ENCODE data around the gene CRTAP. TPM values are rescaled to one million over a fixed set of nuclear protein-coding genes. Genes with fewer than 3 reads are reported as not detected.
"Not testable (repeated sequence)": the region's sequence is repeated elsewhere in the genome, so short reads cannot be mapped to it uniquely, and the experiment has no call there.

The CRTAP gene
- 10 to 100 TPM; 27.1 to 86.1 (median 46.4) TPM for total RNA-seq
- polyA plus RNA-seq, result 10 to 100 TPM; 37.4 to 59.3 TPM
- 46.8 reads per million, percentile 70 among the genes with 10 or more reads in this experiment for total RNA-seq

DNA sequence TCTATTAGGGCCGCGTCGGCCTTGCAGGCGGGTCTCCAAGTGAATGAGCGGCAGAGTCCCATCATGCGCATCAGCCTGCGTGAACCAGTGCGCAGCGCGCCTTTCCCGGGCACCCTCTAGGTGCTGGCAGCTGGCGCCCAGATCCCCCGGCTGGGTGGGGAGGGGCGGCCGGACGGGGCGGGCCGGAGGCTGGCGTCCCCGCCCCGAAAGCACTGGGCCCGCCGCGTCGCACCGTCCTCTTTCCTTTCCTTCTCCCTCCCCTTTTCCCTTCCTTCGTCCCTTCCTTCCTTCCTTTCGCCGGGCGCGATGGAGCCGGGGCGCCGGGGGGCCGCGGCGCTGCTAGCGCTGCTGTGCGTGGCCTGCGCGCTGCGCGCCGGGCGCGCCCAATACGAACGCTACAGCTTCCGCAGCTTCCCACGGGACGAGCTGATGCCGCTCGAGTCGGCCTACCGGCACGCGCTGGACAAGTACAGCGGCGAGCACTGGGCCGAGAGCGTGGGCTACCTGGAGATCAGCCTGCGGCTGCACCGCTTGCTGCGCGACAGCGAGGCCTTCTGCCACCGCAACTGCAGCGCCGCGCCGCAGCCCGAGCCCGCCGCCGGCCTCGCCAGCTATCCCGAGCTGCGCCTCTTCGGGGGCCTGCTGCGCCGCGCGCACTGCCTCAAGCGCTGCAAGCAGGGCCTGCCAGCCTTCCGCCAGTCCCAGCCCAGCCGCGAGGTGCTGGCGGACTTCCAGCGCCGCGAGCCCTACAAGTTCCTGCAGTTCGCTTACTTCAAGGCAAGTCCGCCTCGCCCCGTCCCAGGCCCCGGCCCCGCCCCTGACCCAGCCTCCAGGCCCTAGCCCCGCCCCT is at the start of gene CRTAP:
CRTAP (plus strand) TSS at position 243 of the 850 bp plus-strand sequence; CDS start at position 307, 64 bp downstream.
- POLR2A ChIA-PET, result interaction anchor here (0.5 to 1.3 kb wide), 6 partner anchors 18 to 684 kb away, joined by 3 to 5 read pairs (median 4); partner anchors contain the start of gene PDCD6IP

GRCh38 chr3:33064929-33065328 is 48.9 kb upstream of the CRTAP start:
- intact Hi-C loops (cut with micrococcal nuclease), result loop anchor here (1.0 to 5.0 kb wide), 7 partner anchors 9 to 118 kb away; partner anchors contain the start of gene CCR4 (in 1 of the 2)
- H3K4me3 ChIP-seq (ENCODE audit: low read length), result no peak overlapping the region
- Mint-ChIP-seq H3K36me3 (peaks cover 9 to 38% (median 17%) of the 10 kb centered on the region in 5 donors), H3K27me3 (no peaks in the 10 kb centered on the region), H3K4me3 (peak overlapping the region in 1 of 10 donors; percentile 42), H3K4me1 (peaks cover 33 to 51% (median 44%) of the 10 kb centered on the region in 7 donors), H3K27ac (peak overlapping the region in 2 of 9 donors; percentile 15 to 70), H3K9me3 (peaks cover 0 to 2% (median 0%) of the 10 kb centered on the region in 11 donors)
- no peaks in the 10 kb centered on the region for H3K27me3 ChIP-seq (ENCODE audit: control insufficient read depth in 2 of 2, insufficient read depth in 2 of 2, low read length in 2 of 2)
- ATAC-seq (no peak), DNase-seq (no peak)
- peaks cover 42 to 48% of the 10 kb centered on the region in 2 donors for H3K4me1 ChIP-seq (ENCODE audit: control insufficient read depth in 2 of 2, insufficient read depth in 2 of 2, low read length in 2 of 2)
- CTCF ChIA-PET, result interaction anchor here (1.0 to 1.5 kb wide), 2 partner anchors 46 to 117 kb away, joined by 3 to 5 read pairs; no protein-coding TSS in a partner anchor
- H3K9me3 ChIP-seq (ENCODE audit: control insufficient read depth in 2 of 3, low read length in 3 of 3), result no peaks in the 10 kb centered on the region
- peaks cover 0 to 10% (median 0%) of the 10 kb centered on the region in 3 experiments for H3K36me3 ChIP-seq (ENCODE audit: control insufficient read depth in 2 of 3, insufficient read depth in 3 of 3, low read length in 3 of 3)
- no peak overlapping the region for H3K27ac ChIP-seq (ENCODE audit: low read depth, low read length)
- POLR2A ChIA-PET, result no interaction called here

More for the DNA sequence above, at the start of gene CRTAP:
- H3K27me3 ChIP-seq (ENCODE audit: control insufficient read depth in 2 of 2, insufficient read depth in 2 of 2, low read length in 2 of 2), result no peaks in the 10 kb centered on the region
- no peaks in the 10 kb centered on the region for H3K36me3 Mint-ChIP-seq
- peaks cover 17 to 23% of the 10 kb centered on the region in 2 donors for H3K4me1 ChIP-seq (ENCODE audit: control insufficient read depth in 2 of 2, insufficient read depth in 2 of 2, low read length in 2 of 2)
- H3K36me3 ChIP-seq (ENCODE audit: control insufficient read depth in 2 of 3, insufficient read depth in 3 of 3, low read length in 3 of 3), result no peaks in the 10 kb centered on the region
- H3K4me3 Mint-ChIP-seq, result peak within 1 kb of the TSS; percentile 88 to 95 (median 92)
- H3K9me3 Mint-ChIP-seq, result no peaks in the 10 kb centered on the region
- H3K4me1 Mint-ChIP-seq, result peaks cover 23 to 52% (median 37%) of the 10 kb centered on the region in 7 donors
- peak within 1 kb of the TSS; percentile 69 for H3K27ac ChIP-seq (ENCODE audit: low read depth, low read length)
- peak; percentile 69 to 86 (median 79) for DNase-seq
- CTCF ChIA-PET, result interaction anchor here (0.5 to 1.1 kb wide), 2 partner anchors 39 to 90 kb away, joined by 3 read pairs; no protein-coding TSS in a partner anchor
- peak within 1 kb of the TSS; percentile 82 for H3K4me3 ChIP-seq (ENCODE audit: low read length)
- H3K27me3 Mint-ChIP-seq, result no peaks in the 10 kb centered on the region
- intact Hi-C loops (cut with micrococcal nuclease), result loop anchor here (1.0 to 10.0 kb wide), 12 partner anchors 17 to 1889 kb away; partner anchors contain the start of genes CLASP2 (in 2 of the 2), GLB1 (in 2 of the 2), TMPPE (in 2 of the 2) and UBP1 (in 2 of the 2)
- peak within 1 kb of the TSS; percentile 75 to 91 (median 85) for H3K27ac Mint-ChIP-seq
- peak; percentile 92 for ATAC-seq
- no peaks in the 10 kb centered on the region for H3K9me3 ChIP-seq (ENCODE audit: control insufficient read depth in 2 of 3, low read length in 3 of 3)

DNA sequence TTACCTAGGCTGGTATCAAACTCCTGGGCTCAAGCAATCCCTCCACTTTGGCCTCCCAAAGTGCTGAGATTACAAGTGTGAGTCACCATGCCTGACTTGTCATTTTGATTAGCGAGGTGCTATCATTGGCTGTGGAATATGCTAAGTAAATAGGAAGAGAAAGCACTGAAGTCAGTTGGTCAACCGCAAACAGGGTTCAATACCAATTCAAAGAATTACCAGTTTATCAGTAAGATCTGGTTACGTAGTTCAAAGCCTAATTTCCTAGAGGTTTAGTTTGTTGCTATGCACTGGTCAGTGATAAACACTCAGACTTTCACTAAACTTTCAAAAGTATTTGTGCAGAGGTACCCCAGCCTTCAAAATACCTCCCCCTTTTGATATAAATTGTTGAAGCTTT is 46.3 kb upstream of the CRTAP start:
- no peak overlapping the region for H3K4me3 ChIP-seq (ENCODE audit: low read length)
- no peak overlapping the region for H3K27ac ChIP-seq (ENCODE audit: low read depth, low read length)
- DNase-seq (no peak), ATAC-seq (peak; percentile 23)
- H3K4me3 Mint-ChIP-seq, result no peak overlapping the region
- no peaks in the 10 kb centered on the region for H3K27me3 Mint-ChIP-seq
- H3K9me3 Mint-ChIP-seq, result no peaks in the 10 kb centered on the region
- no peaks in the 10 kb centered on the region for H3K27me3 ChIP-seq (ENCODE audit: control insufficient read depth in 2 of 2, insufficient read depth in 2 of 2, low read length in 2 of 2)
- ChIA-PET CTCF (interaction anchor here (0.7 to 1.1 kb wide), 2 partner anchors 116 to 587 kb away, joined by 3 read pairs; no protein-coding TSS in a partner anchor), POLR2A (interaction anchor here (0.6 kb wide), 1 partner anchor 31 kb away, joined by 5 read pairs; no protein-coding TSS in a partner anchor)
- H3K36me3 Mint-ChIP-seq, result peaks cover 6 to 32% (median 15%) of the 10 kb centered on the region in 5 donors
- peaks cover 19 to 48% (median 31%) of the 10 kb centered on the region in 7 donors for H3K4me1 Mint-ChIP-seq
- H3K9me3 ChIP-seq (ENCODE audit: control insufficient read depth in 2 of 3, low read length in 3 of 3), result no peaks in the 10 kb centered on the region
- H3K4me1 ChIP-seq (ENCODE audit: control insufficient read depth in 2 of 2, insufficient read depth in 2 of 2, low read length in 2 of 2), result peaks cover 21 to 24% of the 10 kb centered on the region in 2 donors
- intact Hi-C loops (cut with micrococcal nuclease), result no loop called here
- H3K27ac Mint-ChIP-seq, result no peak overlapping the region
- peaks cover 0 to 17% (median 0%) of the 10 kb centered on the region in 3 experiments for H3K36me3 ChIP-seq (ENCODE audit: control insufficient read depth in 2 of 3, insufficient read depth in 3 of 3, low read length in 3 of 3)

GRCh38 chr3:33069862-33070261 is 44.0 kb upstream of the CRTAP start:
- H3K27me3 Mint-ChIP-seq; H3K27ac ChIP-seq (ENCODE audit: low read depth, low read length); H3K27me3 ChIP-seq (ENCODE audit: control insufficient read depth in 2 of 2, insufficient read depth in 2 of 2, low read length in 2 of 2); H3K9me3 ChIP-seq (ENCODE audit: control insufficient read depth in 2 of 3, low read length in 3 of 3); H3K9me3 Mint-ChIP-seq; H3K4me3 Mint-ChIP-seq; DNase-seq; H3K4me3 ChIP-seq (ENCODE audit: low read length); H3K4me1 ChIP-seq (ENCODE audit: control insufficient read depth in 2 of 2, insufficient read depth in 2 of 2, low read length in 2 of 2); ATAC-seq; intact Hi-C loops (cut with micrococcal nuclease): not testable (repeated sequence)
- Mint-ChIP-seq H3K36me3 (peaks cover 3 to 28% (median 10%) of the 10 kb centered on the region in 5 donors), H3K4me1 (peaks cover 14 to 37% (median 18%) of the 10 kb centered on the region in 7 donors), H3K27ac (peak overlapping the region in 2 of 9 donors; percentile 1 to 27)
- ChIA-PET POLR2A (interaction anchor here (0.9 to 1.4 kb wide), 3 partner anchors 8 to 26 kb away, joined by 3 to 4 read pairs (median 4); no protein-coding TSS in a partner anchor), CTCF (interaction anchor here (1.3 to 7.5 kb wide), 3 partner anchors 35 to 121 kb away, joined by 3 to 141 read pairs (median 5); partner anchors contain the start of gene CCR4)
- peaks cover 0 to 21% (median 0%) of the 10 kb centered on the region in 3 experiments for H3K36me3 ChIP-seq (ENCODE audit: control insufficient read depth in 2 of 3, insufficient read depth in 3 of 3, low read length in 3 of 3)

DNA sequence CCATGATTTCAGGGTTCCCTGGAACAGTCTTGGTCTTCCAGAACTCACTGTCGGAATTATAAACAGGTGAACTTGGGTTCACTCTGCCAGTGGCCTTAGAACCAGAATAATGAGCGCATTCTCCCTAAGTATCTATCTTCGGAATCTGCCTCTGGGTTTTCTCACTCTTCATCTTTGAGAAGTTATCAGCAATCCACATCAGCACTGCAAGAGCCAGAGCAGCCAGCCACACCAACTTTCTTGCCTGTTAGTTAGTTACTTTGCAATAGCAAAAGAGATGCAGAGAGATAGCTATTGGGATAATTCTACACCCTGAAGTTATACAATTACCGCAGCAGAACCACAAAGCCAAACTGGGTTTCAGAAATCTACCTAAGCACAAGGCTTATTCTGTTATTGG is 42.6 kb upstream of the CRTAP start:
- ChIA-PET POLR2A (interaction anchor here (1.1 to 2.0 kb wide), 3 partner anchors 10 to 124 kb away, joined by 3 to 7 read pairs (median 5); no protein-coding TSS in a partner anchor), CTCF (interaction anchor here (1.1 to 7.5 kb wide), 3 partner anchors 11 to 122 kb away, joined by 3 to 141 read pairs (median 5); partner anchors contain the start of gene CCR4)
- H3K4me3 ChIP-seq (ENCODE audit: low read length), result no peak overlapping the region
- H3K4me1 ChIP-seq (ENCODE audit: control insufficient read depth in 2 of 2, insufficient read depth in 2 of 2, low read length in 2 of 2), result peaks cover 0 to 4% of the 10 kb centered on the region in 2 donors
- peaks cover 0 to 21% (median 0%) of the 10 kb centered on the region in 3 experiments for H3K36me3 ChIP-seq (ENCODE audit: control insufficient read depth in 2 of 3, insufficient read depth in 3 of 3, low read length in 3 of 3)
- H3K4me1 Mint-ChIP-seq, result peaks cover 10 to 36% (median 21%) of the 10 kb centered on the region in 7 donors
- H3K27ac ChIP-seq (ENCODE audit: low read depth, low read length), result no peak overlapping the region
- no peaks in the 10 kb centered on the region for H3K9me3 ChIP-seq (ENCODE audit: control insufficient read depth in 2 of 3, low read length in 3 of 3)
- intact Hi-C loops (cut with micrococcal nuclease), result no loop called here
- peak overlapping the region in 1 of 9 donors; percentile 4 for H3K27ac Mint-ChIP-seq
- H3K27me3 ChIP-seq (ENCODE audit: control insufficient read depth in 2 of 2, insufficient read depth in 2 of 2, low read length in 2 of 2), result no peaks in the 10 kb centered on the region
- peak; percentile 18 for ATAC-seq
- H3K4me3 Mint-ChIP-seq, result no peak overlapping the region
- H3K36me3 Mint-ChIP-seq, result peaks cover 3 to 27% (median 10%) of the 10 kb centered on the region in 5 donors
- H3K27me3 Mint-ChIP-seq, result no peaks in the 10 kb centered on the region
- no peak for DNase-seq
- no peaks in the 10 kb centered on the region for H3K9me3 Mint-ChIP-seq

GRCh38 chr3:33071946-33072345 is 41.9 kb upstream of the CRTAP start:
- H3K4me3 Mint-ChIP-seq, result no peak overlapping the region
- DNase-seq, result no peak
- Histone ChIP-seq H3K4me3 (ENCODE audit: low read length) (no peak overlapping the region), H3K4me1 (ENCODE audit: control insufficient read depth in 2 of 2, insufficient read depth in 2 of 2, low read length in 2 of 2) (peaks cover 0 to 4% of the 10 kb centered on the region in 2 donors), H3K27ac (ENCODE audit: low read depth, low read length) (no peak overlapping the region), H3K9me3 (ENCODE audit: control insufficient read depth in 2 of 3, low read length in 3 of 3) (no peaks in the 10 kb centered on the region), H3K36me3 (ENCODE audit: control insufficient read depth in 2 of 3, insufficient read depth in 3 of 3, low read length in 3 of 3) (peaks cover 0 to 21% (median 0%) of the 10 kb centered on the region in 3 experiments), H3K27me3 (ENCODE audit: control insufficient read depth in 2 of 2, insufficient read depth in 2 of 2, low read length in 2 of 2) (no peaks in the 10 kb centered on the region)
- peaks cover 3 to 26% (median 10%) of the 10 kb centered on the region in 5 donors for H3K36me3 Mint-ChIP-seq
- CTCF ChIA-PET, result interaction anchor here (0.8 to 7.5 kb wide), 5 partner anchors 9 to 123 kb away, joined by 3 to 141 read pairs (median 3); partner anchors contain the start of gene CCR4
- ATAC-seq, result no peak
- H3K4me1 Mint-ChIP-seq, result peaks cover 10 to 38% (median 23%) of the 10 kb centered on the region in 7 donors
- H3K27me3 Mint-ChIP-seq, result no peaks in the 10 kb centered on the region
- no peaks in the 10 kb centered on the region for H3K9me3 Mint-ChIP-seq
- POLR2A ChIA-PET, result interaction anchor here (0.9 to 2.0 kb wide), 4 partner anchors 11 to 125 kb away, joined by 3 to 7 read pairs (median 5); no protein-coding TSS in a partner anchor
- intact Hi-C loops (cut with micrococcal nuclease), result no loop called here
- H3K27ac Mint-ChIP-seq, result no peak overlapping the region
